Measurements from ENCODE around the gene SLC35F6.
"Not testable (repeated sequence)": the region's sequence is repeated elsewhere in the genome, so short reads cannot be mapped to it uniquely, and the experiment has no call there.

The SLC35F6 gene

GRCh38 chr2:26730549-26731344, 33.3 kb upstream of the SLC35F6 start:
- no peak for DNase-seq

- DNase-seq = no peak
Measured at GRCh38 chr2:26731714-26732113, 32.4 kb upstream of the SLC35F6 start.

GRCh38 chr2:26732446-26732845, 31.6 kb upstream of the SLC35F6 start:
- no peak for DNase-seq

GRCh38 chr2:26733413-26733812, 30.7 kb upstream of the SLC35F6 start:
- no peak for DNase-seq

- no peak for DNase-seq
Measured at GRCh38 chr2:26735097-26735496, 29.0 kb upstream of the SLC35F6 start.

GRCh38 chr2:26735883-26736588, 28.0 kb upstream of the SLC35F6 start:
- no peak for DNase-seq

- DNase-seq = no peak
Measured at GRCh38 chr2:26737221-26737620, 26.9 kb upstream of the SLC35F6 start.

GRCh38 chr2:26738481-26738880, 25.6 kb upstream of the SLC35F6 start:
- no peak for DNase-seq

GRCh38 chr2:26739514-26739913, 24.6 kb upstream of the SLC35F6 start:
- no peak for DNase-seq

GRCh38 chr2:26740346-26740745, 23.7 kb upstream of the SLC35F6 start:
- DNase-seq = no peak

GRCh38 chr2:26740890-26741302, 23.2 kb upstream of the SLC35F6 start:
- DNase-seq = peak in 1 of 2 donors; percentile 57

GRCh38 chr2:26742048-26742770, 21.9 kb upstream of the SLC35F6 start:
- no peak for DNase-seq

- no peak for DNase-seq
Measured at GRCh38 chr2:26743852-26744251, 20.2 kb upstream of the SLC35F6 start.

- DNase-seq = no peak
Measured at GRCh38 chr2:26744953-26745352, 19.1 kb upstream of the SLC35F6 start.

- peak; percentile 45 to 67 for DNase-seq
Measured at GRCh38 chr2:26745609-26746327, 18.3 kb upstream of the SLC35F6 start.

GRCh38 chr2:26746934-26747333, 17.1 kb upstream of the SLC35F6 start:
- DNase-seq = no peak

GRCh38 chr2:26749787-26750420, 14.2 kb upstream of the SLC35F6 start:
- DNase-seq = not testable (repeated sequence)

GRCh38 chr2:26750467-26750866, 13.6 kb upstream of the SLC35F6 start:
- not testable (repeated sequence) for DNase-seq

GRCh38 chr2:26752656-26753055, 11.4 kb upstream of the SLC35F6 start:
- no peak for DNase-seq

GRCh38 chr2:26754539-26754938, 9.5 kb upstream of the SLC35F6 start:
- DNase-seq = no peak

- DNase-seq = no peak
Measured at GRCh38 chr2:26754972-26755670, 9.0 kb upstream of the SLC35F6 start.

- no peak for DNase-seq
Measured at GRCh38 chr2:26756337-26756736, 7.7 kb upstream of the SLC35F6 start.

Measured in bone marrow (tissue), 2 donors.